ENCODE results near the gene ARSJ.
A peak's percentile ranks its signal among the peaks of the same experiment; 100 is the strongest.
"Not testable (repeated sequence)": the region's sequence is repeated elsewhere in the genome, so short reads cannot be mapped to it uniquely, and the experiment has no call there.

Gene ARSJ

DNA sequence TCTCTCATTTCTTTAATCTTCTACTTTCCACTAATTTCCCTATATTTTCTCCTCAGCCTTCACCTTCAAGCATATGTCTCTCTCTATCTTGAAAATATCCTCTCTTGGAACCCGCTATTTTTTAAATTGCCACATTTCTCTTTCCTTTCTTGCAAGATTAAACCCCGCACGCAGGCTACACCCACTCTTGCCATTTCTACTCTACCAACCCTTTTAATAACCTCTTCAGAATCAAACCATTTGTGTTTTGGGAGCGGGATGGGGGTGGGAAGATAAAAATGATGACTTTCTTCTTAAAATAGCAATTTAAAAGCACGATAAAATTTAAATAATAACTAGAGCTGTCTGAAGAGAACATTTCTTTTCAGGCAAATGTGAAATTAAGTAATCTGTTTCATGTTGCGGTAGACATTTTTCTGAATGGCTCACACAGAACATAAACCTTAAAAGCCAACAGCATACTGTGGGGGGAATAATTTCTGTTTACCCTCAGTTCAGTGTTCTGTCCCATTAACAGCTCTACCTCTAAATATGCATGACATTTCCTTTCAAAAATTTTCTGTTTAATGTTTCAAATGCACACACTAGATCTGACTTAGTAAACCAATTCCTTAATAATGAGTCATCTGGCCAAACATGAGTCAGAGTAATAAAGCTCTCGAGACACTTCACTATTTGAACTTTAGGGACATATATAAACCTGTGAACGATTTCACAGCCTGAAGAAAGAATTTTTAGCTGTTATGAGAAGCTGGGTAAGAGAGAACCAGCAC lies 20.5 kb downstream of the ARSJ start:
- DNase-seq (ENCODE audit: low read depth in 3 of 3), result no peak

DNA sequence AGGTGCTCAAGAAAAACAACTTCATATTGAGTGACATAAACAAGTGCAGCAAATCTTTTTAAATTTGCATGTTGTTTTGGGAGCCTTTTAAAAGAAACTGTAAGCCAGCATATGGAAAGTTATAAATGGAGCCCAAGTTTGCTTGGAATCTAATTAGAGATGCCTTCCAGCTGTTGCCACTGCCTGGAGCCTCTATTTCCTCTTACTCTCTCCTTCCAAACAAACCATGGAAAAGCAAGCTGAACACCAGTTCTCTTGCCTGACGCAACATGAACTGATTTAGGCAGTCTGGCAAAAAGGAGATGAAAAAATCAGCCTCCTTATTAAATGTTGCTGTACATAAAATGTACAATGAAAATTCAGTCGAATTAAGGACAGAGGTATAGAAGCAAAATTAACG lies 21.5 kb downstream of the ARSJ start:
- no peak for DNase-seq (ENCODE audit: low read depth in 3 of 3)

DNA sequence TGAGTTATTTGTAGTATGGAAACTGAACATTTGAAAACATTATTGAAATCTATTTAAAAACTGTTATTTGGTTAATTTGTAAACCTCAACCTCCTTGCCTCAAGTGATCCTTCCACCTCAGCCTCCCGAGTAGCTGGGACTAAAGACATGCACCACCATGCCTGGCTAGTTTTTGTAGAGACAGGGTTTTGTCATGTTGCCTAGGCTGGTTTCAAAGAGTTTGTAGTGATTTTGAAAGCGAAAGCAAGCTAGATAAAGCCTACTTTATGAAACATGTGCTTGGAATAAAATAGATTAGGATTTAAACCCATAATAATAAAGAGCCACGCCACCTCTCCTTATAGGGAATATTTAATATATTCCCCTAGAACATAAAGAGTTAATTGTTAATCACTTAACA lies 23.5 kb downstream of the ARSJ start:
- no peak for DNase-seq (ENCODE audit: low read depth in 3 of 3)

DNA sequence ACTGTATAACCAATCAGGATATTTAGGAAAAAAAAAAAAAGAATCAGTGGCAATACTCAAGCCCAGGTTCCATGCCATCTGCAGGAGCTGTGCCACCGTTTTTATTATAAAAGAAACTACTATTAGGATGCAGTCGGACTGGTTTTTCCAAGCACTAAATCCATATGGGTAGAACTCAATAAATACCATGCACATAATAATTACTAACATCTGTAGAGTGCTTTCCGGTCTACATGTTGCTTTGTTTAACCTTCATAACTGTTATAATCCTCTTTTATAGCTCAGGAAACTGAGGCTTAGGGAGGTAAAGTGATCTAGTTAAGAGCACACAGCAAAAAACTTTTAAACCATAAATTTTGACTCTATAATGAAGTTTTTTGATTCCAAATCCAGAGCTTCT lies 24.0 kb downstream of the ARSJ start:
- no peak for DNase-seq (ENCODE audit: low read depth in 3 of 3)

DNA sequence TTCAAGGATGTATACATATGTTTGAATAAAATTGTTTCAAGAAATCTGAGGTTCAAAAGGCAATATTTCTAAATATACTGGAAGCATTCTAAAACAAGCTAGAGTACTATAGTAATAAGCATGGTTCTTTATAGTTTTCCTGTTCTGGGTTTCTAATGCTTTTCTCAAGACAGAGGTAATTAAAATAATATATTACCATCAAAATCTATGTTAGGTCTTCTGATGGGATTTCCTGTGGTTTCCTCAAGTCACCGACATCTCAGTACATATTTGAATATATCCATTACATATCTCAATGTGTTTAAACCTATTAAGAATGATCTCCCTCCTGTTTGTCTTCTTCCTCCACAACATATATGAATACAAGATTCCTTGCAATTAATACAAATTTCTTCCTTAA lies 25.6 kb downstream of the ARSJ start:
- DNase-seq (ENCODE audit: low read depth in 3 of 3), result no peak

DNA sequence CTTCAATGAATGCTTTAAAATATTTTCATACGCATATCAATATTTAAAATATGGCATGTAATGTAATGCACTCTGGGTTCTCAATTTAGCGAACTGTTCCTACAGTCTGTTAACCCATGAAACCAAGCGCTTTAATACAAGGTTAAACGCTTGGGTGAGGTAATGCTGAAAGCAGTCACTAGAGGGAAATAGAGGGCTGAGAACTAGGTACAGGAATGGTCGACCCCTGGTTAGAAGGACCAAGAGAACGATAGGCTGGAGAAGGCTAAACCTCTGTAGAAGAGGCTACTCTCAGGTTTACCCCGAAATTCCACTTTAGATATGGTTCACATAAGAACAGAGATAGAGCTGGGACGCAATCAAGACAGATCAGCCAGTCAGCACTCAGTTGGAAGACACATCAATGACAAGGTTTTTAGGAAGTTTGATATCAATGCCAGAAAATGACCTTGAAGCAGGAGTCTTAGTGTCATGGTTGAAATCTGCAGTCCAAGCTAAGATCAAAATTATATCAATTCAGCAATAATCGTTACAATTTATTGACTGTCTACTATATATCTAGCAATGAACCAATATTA lies 26.9 kb downstream of the ARSJ start:
- DNase-seq (ENCODE audit: low read depth in 3 of 3), result peak in 2 of 3 experiments; percentile 6

DNA sequence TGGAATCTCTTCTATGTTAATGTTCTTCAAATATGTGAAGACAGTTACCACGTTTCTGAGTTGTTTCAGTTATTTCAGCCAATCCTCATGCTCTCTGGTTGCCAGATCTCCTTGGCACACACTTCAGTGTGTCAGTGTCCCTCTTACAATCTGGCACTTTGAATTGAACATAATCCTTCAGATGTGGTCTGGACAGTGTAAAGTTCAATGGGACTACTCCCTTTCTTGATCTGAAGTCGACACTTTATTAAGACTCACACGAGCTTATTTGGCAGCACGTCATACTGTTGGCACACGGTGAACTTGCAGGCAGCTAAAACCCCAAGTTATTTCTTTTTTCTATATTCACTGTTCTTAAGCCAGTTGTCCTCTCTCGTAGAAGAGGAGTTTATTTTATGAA lies 28.2 kb downstream of the ARSJ start:
- DNase-seq (ENCODE audit: low read depth in 3 of 3), result no peak

DNA sequence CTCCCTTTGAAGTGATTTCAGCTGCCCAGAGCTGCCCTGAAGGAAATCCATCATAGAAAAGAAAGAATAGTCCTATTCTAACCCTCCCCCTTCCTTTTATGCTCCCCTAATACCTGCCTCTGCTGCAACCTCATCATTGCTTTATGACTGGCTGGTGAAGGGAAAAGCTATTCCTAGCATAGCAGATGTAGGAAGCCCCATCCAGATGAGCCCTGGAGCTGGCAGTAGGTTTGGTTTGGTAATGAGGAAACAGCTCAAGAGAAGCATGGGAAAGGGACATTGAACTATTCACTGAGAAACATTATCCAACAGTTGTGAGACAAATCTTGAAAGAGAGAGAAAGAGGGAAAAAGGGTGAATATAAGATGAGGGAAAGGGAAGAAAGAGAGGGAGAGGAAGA lies 29.2 kb downstream of the ARSJ start:
- DNase-seq (ENCODE audit: low read depth in 3 of 3), result no peak

DNA sequence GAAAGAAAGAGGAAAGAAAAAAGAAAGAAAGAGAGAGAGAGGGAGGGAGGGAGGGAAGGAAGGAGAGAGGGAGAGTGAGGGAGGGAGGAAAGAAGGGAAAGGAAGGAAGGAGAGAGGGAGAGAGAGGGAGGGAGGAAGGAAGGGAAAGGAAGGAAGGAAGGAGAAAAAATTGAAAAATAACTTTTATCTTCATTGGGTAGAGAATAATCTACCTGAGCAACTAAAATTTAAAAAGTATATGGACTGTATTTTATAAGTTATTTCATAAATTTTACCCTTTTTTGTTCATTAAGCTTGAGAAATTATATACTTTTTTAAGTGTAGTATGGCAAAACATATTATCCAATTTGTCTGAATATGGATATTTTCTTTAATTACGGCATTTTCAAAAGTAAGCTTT lies 32.0 kb downstream of the ARSJ start:
- no peak for DNase-seq (ENCODE audit: low read depth in 3 of 3)

DNA sequence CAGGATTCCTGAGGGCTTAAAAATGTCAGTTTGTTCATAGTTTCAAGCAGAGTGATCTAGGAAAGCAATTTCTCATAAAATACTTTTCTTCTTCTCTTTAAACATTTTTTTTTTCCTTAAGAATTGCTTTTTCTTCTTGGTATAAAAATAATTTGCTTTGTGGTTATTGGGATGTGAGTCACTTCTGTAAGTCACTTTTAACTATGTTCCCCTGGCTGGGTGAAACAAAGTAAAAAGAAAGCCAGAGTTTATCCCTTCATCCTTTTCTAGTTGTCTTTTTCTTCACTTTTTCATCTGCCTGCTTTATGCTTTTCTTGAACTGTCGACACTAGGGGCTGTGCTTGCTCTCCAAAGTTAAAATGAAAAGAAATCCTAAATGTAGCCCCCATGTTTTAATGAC lies 33.5 kb downstream of the ARSJ start:
- no peak for DNase-seq (ENCODE audit: low read depth in 3 of 3)

DNA sequence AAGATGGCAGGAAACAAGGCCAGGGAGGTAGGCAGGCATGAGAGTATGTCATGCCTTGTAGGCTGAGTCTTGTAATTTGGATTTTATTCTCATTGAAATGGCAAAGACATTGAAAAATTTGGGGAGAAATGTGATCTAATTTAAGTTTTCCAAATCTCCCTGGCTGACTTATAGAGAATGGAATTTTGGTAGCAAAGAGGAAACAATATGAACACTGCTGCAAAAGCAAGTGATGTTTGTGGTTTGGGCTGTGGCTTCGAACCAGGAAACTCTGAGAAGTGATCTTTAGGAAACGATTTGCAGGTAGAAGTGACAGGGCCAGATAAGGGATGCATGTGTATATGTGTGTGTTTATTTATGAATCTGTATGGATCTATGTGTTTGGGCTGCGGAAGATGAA lies 35.6 kb downstream of the ARSJ start:
- DNase-seq (ENCODE audit: low read depth in 3 of 3), result no peak

DNA sequence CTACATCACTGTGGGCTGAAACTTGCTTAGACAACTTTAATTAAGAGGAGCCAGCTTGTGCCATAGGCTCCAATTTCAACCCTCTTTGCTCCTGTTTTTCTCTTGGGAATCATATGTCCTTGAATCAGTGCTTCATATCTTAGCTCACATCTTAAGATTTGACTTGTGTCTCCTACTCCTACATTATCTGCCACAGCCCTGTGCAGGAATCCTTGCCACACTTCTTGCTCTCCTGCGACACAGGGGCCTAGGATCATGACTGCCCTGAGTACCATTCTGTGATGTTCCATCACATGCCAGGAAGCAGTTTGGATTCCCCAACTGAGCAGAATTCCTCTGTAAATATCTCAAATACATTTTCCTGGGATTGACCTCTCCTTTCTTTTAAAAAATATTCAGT lies 36.4 kb downstream of the ARSJ start:
- no peak for DNase-seq (ENCODE audit: low read depth in 3 of 3)

DNA sequence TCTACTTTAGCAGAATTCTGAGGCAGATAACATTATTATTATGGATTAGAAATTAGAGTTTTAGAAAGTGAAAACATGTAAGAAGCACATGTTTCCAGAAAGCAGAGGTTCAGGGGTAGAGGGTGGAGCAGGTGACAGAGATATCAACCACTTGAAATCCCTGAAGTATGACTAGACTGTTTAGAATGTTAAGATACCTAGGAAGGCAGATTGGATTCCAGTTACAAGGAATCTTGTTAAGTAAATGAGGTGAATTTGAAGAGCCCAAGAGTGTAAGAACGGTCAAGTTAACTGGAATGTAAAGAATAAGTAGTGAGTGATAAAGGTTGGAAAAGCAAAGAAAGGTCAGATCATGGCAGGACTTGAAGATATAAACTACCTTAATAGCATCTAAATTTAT lies 37.6 kb downstream of the ARSJ start:
- DNase-seq (ENCODE audit: low read depth in 3 of 3), result no peak

DNA sequence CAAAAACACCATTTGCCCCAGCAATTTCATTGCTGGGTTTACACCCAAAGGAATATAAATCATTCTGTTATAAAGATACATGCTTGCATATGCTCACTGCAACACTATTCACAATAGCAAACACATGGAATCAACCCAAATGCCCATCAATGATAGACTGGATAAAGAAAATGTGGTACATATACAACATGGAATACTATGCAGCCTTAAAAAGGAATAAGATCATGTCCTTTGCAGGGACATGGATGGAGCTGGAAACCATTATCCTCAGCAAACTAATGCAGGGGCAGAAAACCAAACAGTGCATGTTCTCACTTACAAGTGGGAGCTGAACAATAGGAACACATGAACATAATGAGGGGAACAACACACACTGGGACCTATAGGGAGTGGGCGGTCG lies 39.3 kb downstream of the ARSJ start:
- DNase-seq (ENCODE audit: low read depth in 3 of 3), result not testable (repeated sequence)

DNA sequence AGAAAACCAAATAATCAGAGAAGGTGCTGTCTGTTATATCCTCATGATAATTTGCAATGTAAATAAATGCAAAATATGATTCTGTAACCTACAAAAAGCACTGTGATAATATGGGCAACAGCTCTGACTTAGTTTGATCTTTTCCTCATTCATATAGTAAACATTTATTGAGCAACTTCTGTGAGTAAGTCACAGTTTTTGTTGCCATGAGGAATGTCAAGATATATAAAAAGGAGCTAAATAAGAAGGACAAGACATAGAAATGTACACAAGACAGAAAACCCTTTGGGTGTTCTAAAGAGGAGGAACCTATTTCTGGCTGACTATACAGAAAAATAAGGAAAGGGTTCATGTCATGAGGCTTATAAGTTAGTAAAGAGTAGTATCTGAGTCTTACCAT lies 44.3 kb downstream of the ARSJ start:
- DNase-seq (ENCODE audit: low read depth in 3 of 3), result no peak

DNA sequence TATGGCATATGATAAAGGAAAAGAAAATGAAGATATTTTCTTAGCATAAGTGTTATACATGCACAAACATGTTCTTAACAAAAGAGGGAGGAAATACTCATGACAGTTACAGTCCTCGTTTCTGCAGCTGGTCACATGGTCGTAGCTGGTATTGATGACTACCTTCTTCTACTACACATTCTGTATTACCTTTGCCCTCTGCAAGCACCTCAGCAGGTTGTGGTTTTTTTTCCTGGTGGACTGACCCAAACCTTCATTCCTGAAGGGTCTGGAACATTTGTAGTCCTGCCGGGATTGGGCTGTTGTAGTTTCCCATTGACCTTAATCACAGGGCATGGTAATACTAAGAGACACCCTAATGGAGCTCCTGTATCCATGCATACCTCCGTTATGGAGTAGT lies 54.7 kb downstream of the ARSJ start:
- not testable (repeated sequence) for DNase-seq (ENCODE audit: low read depth in 3 of 3)

DNA sequence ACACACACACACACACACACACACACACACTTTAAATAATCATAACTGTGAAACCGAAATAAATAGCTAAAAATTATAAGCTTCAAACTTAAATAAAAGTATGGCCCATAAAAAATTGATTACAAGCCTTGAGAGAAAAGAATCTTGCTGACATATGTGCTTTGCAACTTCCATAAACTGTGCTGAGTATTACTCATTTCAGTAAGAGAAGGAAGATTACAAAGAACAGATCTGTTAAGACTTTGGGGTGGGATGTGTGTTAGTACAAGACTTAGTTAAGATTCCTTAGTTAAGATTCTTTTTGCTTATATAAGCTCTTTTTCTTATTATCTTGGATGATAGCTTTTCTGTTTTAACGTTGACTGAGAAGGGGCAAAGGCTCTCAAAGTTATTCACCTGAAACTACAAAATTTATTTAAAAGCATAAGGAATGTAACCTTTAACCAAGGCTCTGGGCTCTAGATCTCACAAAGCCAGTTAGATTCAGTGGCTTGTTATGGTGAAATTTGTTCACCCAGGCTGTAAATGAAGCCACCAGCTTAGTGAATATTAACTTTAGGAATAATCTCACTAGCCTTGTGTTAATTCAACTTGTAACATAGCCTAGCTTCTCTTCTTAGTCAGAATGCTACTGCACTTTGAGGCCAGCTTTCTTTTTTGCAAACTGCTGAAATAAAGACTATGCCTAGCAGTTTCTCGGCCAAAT lies 58.2 kb downstream of the ARSJ start:
- DNase-seq (ENCODE audit: low read depth in 3 of 3), result no peak

DNA sequence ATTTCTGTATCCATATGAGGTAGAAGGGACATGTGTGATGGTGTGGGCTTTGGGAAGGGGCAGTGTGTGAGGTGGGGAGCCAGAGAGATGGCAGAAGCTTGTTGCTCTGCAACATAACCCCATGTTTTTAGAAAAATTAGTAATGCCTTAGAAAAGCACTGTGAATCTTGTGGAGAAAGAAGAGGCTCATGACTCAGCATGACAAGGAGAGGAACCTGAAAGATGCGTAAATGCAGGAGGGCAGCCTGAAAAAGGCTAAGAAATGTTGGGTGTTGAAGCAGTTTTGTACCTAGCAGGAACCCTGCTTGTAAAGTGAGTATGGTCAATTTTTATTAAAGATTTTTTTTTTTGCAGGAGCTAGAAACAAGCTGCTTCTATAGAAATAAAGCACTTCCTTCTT lies 59.8 kb downstream of the ARSJ start:
- no peak for DNase-seq (ENCODE audit: low read depth in 3 of 3)

DNA sequence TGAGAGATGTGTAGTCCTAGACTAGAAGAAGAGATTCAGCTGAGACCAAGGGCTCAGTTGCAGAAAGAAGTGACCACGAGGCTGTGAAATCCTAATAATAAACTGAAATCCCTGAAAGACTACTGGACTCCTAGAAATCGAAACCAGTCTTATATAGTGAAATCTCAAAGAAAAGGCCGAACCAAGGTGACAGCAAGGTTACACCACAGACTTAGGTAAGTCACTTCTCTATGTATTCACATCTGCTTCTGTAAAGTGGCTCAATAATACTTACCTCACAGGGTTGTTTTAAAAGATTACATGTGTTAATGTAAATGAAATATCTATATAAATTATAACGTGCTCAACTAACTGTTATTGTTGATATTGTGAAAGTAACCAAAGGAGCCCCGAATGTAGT lies 60.3 kb downstream of the ARSJ start:
- DNase-seq (ENCODE audit: low read depth in 3 of 3), result no peak

DNA sequence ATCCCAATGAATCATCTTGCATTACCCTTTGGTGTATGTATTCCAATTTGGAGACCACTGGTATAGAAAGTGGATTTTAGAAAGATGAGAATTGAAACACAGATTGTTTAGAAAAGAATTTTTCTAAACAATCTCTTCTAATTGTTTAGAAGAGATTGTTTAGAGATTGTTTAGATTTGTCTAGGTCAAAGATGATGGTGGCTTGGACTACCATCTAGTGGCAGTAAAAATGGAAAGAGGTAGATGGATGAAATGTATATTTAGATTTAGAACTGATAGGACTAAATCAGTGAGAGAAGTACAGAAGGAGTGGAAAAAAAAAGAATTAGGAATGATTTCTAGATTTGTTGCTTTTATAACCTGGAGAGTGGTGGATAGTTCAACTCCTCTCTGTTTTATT lies 70.6 kb downstream of the ARSJ start:
- no peak for DNase-seq (ENCODE audit: low read depth in 3 of 3)

DNA sequence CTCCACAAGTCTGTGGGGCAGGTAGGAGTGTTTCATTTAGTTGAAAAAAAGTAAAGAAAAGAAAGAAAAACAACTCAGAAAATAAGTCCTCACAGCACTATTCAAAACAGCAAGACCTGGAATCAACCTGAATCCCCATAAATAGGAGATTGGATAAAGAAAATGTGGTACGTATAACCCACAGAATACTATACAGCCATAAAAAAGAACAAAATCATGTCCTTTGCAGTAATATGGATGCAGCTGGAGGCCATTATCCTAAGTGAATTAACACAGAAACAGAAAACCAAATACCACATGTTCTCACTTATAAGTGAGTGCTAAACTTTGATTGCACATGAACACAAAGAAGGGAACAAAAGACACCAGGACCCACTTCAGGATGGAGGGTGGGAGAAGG lies 71.9 kb downstream of the ARSJ start:
- DNase-seq (ENCODE audit: low read depth in 3 of 3), result no peak

DNA sequence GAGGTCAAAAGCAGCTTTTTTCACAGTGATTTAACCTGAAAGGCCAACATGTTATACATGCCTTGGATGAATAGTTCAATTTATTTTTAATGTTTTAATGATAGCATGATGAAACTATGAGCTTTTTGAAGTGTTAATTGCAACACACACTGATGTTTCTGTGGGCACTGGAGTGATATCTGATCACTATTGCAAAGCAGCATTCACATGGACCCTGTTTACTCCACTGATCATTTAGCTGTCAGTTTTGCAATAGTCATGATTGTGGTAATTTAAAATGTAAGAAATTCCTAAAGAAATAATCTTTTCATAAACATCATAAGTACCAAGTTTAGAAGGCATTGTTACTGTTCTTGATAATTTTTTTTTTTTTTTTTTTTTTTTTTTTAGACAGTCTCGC lies 74.1 kb downstream of the ARSJ start:
- DNase-seq (ENCODE audit: low read depth in 3 of 3), result no peak

DNA sequence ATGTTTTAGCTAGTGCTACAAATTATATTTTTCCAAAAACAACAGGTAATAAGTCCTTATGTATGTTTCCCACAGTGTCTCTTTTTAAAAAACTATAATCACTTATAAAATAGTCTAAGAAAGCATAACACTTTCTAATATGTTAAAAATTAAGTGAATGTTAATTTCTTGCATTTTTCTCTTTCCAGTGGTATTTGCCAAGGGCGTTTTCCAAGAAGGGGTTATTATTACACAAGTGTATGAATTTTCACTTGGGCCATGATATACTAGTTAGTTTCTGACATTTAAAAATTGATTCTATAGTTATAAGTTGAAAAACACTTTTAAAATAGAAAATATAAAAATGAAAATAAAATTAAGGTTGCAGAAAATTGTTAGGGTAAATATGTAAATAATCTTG lies 74.6 kb downstream of the ARSJ start:
- no peak for DNase-seq (ENCODE audit: low read depth in 3 of 3)
